GM21825 (cell line): ENCODE results near the gene PTPRE.
A peak's percentile ranks its signal among the peaks of the same experiment; 100 is the strongest.

Source experiments
- ATAC-seq: cut with Tn5 transposase; IDR thresholded peaks from one replicate; pipeline ENCODE4 v1.9.1; 2021; ENCODE audit warnings: mild to moderate bottlenecking, moderate library complexity; ENCODE audit not compliant: unreplicated experiment

PTPRE gene

DNA sequence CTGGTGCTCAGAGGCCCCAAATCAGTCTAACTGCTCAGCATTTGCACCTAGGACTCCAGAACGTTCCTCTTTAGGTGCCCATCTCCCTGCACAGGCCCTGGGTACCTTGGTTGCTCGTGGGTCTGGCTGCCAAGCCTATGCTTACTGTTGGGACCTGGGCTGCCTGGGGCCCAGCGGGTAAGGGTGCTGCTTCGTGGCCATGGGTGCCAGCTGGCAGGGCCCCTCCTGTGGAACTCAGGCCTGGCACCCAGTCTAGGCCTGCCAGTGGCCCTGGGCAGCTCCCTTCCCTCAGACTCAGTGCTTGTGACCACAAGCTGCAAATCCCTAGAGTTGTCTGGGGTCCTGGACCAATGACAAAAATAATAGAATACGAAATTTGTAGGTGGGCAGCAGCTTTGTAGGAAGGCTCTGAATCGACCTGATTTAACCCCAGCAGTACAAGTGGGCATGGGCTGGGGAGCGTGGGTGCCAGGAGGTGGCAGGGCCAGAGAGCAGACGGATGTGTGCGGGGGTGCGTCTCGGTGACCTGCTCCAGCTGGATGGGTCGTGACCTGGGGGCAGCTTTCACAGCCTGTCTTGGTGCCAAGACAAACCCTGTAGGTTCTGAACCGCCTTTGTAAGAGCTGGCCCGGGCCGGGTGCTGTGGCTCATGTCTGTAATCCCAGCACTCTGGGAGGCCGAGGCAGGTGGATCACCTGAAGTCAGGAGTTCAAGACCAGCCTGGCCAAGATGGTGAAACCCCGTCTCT is 149.6 kb downstream of the PTPRE start:
- ATAC-seq, result no peak

DNA sequence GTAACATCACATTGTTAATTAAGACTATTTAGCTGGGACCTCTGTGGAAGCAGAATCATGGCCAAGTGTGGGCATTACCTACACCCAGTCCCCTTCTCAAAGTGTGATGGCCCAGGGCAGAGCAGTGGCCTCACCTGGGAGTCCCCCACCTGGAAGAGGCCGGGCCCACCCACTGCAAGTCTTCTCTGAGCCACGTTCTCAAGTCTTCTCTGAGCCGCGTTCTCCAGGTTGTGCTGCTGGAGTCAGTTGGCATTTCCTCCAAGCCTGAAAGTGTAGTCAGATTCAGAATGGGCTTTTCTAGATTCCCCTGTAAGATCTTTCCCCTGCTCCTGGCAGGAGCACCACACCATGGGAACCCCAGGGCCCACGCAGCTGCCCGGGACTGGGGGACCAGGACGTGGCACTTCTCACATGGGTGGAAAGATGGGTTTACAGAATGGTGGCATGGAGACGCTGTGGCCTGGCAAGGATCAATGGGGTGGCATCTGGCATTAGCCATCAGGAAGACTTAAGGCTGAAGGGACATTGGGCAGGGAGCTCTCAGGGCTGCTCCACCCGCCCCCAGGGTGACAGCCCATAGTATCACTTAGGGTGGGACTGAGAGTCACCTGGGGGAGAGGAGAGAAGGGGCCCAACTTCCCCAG is 151.3 kb downstream of the PTPRE start:
- no peak for ATAC-seq

DNA sequence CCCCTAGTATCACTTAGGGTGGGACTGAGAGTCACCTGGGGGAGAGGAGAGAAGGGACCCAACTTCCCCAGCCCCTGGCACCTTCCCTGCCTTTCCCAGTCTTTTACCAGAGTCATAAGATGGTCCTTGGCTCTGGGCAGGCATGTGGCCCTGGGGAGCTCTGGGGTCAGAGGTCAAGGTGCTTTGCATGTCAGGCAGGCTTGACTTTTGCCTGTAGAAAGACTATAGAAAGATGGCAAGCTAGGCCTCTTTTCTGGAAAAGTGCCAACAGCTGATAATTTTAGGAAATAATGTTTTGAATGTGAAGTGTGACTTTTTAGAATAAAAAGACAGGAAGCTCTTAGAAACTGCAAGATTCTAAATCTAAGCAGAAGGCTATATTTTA is 151.8 kb downstream of the PTPRE start:
- no peak for ATAC-seq

DNA sequence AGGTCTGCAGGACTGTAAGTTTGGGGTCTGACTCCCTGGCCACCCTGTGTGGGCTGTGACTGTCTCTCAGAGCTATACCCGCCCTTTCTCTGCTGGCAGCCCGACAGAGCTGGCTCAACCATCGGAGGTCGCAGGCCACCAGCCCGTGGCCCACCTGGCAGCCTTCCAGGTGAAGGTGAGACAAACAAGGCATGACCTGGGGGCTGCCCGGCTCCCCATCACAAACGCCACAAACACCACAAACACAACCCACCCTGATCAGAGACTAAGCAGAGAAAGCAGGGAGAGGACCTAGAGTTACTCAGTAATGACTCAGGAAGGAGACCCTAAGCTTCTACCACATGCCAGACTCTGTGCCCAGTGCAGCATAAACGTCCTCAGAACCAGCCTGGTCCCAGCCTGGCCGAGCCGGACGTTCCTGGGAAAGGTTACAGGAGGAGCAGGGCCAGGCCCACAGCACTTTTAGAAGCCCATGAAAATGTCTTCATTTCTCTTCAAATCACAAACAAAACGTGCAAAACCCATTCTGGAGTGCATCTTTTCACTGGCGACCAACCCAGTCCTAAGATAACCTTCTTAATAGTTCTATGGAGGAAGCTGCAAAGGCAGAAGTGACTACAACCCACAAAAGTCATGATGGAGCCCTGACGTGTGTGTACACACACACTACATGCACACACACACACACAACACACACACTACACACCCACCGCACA is 152.5 kb downstream of the PTPRE start:
- no peak for ATAC-seq

DNA sequence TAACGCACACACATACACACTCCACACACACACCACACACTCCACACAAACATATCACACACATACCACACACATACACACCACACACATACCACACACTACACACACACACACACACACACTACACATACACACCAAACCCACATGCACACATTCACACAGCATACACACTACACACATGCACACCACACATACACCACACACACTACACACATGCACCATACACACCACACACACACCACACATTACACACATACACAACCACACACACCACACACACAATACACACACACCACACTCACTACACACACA is 153.0 kb downstream of the PTPRE start:
- ATAC-seq, result no peak

DNA sequence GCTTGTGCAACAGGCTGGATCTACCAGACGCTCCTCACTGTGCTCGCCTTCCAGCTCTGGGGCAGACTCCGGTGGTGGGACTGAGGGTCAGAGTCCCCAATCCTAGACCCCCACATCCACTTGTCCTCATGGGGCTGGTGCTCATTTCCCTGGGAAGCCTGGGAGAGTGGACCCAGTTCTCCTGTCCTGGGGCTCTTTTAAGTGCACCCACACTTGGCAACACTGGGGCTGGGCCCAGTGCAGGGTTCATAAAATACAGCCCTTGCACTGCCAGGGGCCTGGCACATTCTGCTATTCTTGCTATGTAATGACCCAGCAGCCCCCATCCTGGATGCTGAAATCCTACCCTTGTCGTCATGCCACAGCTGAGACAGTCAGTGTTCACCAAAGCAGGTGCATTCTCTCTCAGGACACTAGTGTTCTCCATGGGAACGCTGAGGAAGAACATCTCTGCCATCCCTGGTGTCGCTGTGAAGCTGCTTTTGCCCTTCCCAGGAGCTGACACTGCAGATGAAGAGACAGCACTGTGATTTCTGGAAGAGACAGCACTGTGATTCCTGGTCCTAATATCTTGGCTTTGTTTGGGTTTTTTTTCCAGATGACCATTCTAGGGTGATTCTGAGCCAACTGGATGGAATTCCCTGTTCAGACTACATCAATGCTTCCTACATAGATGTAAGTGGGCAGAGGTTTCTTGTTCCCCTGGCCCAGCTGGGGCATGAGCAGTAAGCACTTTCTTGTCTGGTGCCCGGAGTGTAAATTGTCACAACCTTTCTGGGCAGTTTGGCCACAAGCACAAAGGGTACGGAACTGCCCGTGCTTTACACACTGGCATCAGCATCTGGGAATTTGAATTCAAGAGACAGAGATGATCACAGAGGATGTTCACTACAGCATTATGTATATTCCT is 153.7 kb downstream of the PTPRE start:
- ATAC-seq, result no peak

DNA sequence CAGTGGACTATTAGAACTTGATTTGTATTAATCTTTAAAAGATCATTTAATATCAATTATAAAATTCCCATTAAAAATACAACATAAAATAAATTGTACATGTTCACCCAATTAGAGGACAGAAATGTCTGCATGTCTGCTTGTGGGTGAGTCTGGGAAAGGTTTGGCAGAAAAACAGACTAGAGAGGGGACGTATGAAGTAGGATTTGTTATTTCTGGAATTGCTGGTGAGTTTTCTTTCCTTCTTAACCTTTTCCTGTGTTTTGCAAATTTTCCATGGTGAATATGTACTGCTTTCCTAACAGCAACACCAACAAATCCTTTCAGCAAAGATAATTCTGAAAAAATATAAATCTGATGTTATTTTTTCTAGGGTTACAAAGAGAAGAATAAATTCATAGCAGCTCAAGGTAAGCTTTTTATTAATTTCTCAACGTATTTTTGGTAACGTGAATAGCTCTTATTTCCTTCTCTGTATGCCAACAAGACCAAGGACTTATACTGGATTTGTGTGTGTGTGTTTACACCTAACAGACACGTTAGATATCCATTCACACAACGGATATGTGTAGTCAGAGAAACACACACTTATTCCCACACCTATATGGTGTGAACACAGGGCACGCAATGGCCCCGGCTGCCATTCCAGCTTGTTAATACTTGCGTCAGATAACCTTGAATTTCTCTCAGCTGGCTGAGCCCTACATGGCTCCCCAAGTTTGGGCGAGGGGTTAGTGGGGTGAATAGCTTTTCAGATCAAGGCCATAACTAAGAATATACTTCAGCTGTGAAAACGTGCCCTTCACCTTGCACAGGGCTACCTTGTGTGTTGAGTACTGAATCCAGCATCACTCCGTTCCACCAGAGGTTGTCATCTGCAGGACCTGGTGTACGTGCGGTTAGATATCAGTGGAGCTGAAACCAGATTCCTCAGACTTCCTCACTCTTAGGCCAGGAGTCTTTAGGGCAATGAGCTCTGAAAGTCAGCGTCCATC is 154.7 kb downstream of the PTPRE start:
- ATAC-seq, result no peak

DNA sequence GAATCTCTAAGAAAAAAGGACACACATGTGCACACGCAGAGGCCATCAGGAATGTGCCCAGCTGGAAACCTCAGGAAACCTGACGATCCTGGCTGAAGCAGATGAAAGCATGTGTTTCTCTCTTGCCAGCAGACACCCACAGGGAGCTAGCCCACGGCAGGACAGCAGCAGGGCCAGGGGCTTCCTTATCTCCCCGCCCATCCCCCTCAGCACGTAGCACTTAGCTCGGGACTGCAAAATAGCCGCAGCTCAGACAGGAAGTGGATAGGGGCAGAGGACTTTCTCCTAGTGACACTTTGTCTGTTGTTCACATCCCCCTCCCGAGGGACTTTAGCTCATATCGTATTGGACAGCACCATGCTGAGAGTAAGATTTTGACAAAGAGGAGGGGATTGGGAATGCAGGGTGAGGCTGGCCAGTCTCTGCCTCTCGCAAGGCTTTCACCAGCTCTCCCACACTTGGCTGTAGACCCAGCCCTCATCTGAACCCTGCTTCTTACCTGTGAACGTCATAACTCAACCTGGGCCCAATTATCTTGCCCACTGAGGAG is 155.5 kb downstream of the PTPRE start:
- ATAC-seq, result no peak

DNA sequence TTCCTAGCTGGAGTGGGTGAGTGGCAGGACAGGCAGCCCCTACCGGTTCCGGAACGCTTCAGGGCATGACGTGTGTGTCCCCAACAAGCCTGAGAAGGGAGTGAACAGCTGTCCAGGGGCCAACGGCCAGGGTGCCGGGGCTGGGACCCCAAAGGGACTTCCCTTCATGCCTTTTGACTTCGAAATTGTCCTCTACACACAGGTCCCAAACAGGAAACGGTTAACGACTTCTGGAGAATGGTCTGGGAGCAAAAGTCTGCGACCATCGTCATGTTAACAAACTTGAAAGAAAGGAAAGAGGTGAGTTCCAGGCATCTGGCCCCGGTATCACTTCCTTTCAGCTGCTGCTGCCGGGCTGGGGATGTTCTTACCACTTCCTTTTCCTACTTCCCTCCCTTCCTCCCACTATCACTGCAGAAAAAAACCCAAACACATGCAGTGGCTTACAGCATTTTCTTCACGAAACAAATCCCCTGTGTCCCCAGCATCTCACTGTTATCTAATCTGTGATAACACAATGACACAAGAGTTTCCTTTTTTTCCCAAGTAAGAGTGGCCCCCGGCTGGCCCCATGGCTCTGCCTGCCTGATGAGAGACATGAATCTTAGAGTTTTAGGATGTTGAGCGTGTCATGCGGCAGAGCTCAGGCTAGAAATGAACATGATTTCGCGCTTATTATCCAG is 156.1 kb downstream of the PTPRE start:
- peak; percentile 44 for ATAC-seq

DNA sequence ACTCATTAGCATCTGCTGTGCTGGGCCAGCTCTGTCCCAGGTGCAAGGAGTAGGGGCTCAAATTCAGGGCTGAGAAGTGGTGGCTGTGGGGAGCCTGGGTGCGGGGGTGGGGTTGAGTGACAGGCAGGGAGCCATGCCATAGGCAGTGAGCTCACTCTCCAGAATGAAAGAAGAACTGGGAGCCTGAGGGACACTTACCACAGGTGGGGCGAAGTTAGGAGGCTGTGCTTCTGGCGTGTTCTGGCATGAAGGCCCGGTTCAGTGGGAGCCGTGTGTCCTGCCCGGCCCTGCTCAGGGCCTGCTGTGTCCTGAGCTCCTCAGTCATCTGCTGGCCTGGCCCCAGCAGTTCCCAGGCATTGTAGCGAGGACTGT is 156.8 kb downstream of the PTPRE start:
- peak; percentile 22 for ATAC-seq

DNA sequence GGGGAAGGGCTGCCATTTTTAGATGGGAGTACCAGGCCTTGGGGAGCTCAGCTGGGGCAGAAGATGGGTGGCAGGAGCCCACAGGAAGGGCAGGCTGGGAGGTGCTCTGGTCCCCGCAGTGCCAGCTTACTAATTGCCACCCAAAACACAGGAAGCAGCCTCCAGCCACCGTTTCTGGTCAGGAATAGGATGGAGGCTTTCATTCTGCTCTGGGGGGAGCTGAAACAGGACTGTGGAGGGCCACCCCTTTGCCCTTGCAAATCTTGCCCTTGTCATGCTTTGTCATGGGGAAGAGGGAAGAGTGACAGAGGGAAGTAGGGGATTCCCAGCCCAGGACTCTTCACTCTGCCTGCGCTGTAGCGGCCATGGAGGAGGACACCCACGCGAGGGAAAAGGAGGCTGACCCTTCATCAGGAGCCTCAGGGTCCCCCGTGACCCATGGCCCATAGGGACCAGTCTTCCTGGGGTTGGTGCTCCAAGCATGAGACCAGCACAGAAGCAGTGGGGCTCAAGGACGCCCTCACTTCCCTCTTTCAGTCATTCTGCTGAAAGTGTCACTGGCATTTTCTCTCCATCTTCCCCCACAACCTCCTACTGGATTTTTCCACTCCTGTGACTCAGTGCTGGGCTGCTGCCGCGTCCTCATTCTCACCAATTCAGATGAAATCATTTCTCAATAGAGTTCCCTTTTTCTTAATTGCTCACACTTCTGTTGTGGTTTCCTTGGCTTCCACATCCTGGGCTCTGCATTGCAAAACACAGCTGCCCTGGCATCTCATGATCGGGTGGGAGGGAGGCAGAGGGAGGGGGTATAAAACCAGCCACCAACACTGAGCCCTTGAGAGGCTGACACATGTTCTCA is 157.4 kb downstream of the PTPRE start:
- peak; percentile 57 for ATAC-seq

DNA sequence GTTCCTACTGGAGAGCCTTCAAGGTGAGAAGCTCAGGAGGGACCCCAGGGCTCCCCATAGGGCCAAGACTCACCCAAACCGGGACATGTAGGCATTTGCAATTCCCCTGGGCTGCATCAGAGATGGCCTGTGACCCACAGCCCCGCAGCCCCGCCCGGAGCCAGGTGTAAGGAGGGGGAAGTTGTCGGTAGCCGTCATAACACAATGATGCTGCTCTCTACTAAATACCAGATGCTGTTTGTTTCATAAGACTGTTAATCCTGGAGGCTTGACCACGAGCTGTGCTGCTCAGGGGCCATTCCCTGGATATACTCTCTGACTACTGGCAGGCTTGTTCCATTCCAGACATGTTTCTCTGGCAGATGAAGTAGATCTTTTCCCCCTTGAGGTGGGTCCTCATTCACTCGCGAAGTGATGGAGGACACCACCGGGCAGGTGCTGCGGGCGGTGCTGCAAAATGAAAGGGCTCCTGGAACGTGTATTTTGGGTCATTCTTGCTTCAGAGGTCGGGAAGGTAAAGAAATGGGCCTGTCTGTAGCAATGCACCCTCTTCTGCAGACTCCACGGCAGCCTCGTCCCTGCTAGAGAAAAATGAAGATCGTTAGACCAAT is 158.2 kb downstream of the PTPRE start:
- no peak for ATAC-seq

DNA sequence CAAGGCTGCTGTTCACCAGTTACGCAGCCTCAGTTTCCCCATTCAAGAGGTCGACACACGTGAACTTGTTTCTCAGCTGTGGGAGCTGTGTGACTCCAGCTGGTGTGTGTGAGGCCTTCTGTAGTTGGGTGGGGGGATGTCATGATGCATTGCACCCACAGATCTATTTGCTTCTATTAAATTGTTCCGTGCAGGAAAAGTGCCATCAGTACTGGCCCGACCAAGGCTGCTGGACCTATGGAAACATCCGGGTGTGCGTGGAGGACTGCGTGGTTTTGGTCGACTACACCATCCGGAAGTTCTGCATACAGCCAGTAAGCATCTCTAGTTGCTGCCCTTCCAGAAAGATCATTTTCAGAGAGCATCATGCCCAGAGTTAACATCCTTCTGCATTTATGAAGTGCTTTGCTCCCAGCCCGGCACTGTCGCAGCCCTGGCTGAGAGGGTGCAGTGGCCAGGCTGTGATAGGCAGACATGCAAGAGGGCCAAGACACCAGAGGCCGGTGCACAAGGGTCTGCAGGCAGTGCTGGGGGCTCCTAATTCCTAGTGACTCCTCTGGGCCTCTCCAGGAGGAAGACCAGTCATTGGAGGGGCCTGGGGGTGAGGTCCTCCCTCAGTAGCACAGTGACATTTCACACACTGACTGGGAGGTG is 159.1 kb downstream of the PTPRE start:
- ATAC-seq, result no peak

DNA sequence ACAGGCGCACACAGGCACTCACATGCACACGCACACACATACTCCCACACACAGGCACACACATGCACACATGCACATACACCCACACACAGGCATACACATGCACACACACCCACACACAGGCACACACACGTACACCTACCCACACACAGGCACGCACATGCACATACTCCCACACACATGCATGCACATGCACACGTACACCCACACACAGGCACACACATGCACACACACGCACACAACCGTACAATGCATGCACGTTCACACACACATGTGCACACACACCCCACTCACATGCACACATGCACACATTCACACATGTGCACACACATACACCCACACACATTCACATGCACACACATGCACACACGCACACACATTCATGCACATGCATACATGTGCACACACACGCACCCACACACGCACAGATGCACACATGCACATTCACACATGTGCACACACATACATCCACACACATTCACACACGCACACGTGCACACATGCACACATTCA is 160.0 kb downstream of the PTPRE start:
- no peak for ATAC-seq

DNA sequence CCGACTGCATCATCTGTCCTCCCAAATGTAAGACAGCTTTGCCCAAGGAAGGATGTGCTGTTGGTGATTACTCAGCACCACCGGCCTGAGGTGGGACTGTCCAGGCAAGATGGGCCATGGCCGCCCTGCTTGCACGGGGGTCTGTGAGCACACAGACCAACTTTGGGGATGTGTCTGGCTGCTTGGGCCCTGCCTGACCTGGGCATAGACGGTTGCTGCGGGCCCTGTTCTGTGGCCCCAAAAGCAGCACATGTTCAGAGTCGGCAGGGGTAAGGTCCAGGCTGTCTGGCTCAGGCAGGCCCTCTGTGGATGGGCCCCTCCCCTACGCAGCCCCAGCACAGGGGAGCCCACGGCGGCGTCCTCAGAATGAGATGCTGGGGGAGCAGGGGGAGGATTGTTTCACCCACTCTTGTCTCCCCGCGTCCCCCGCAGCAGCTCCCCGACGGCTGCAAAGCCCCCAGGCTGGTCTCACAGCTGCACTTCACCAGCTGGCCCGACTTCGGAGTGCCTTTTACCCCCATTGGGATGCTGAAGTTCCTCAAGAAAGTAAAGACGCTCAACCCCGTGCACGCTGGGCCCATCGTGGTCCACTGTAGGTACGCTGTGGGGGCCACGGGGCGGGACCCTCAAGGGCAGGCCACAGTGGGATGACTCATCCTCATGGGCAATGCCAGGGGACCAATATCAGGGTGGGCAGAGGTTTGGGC is 160.9 kb downstream of the PTPRE start:
- ATAC-seq, result no peak
